ENCODE measurements around the gene RXYLT1. TPM values are rescaled to one million over a fixed set of nuclear protein-coding genes. Genes with fewer than 3 reads are reported as not detected.

RXYLT1 gene
- total RNA-seq, 6 experiments from 2014 or later = 15.3 to 17.9 (median 16.7) TPM

DNA sequence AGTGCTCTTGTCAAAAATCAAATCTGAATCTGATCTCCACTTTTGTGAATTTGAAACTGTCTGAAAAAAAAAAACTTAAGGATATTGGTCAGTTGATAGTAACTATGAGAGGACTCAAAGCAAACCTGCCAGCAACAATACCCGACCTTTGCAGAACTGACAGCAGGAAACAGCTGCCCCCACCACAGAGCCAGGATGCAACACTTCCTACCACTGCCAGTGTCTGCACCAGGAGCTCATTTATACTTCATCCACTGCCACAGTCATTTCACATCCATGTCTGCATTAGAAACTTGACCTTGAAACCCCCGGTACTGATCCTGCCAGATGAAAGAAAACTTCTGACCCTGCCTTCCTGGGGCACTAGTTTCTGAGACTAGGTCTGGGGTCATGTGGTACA lies 27.4 kb upstream of the RXYLT1 start:
- Mint-ChIP-seq H3K27ac (no peak overlapping the region), H3K36me3 (ENCODE audit: low read depth) (no peaks in the 10 kb centered on the region), H3K9me3 (no peaks in the 10 kb centered on the region), H3K27me3 (ENCODE audit: insufficient read depth) (peaks cover 10% of the 10 kb centered on the region), H3K4me1 (ENCODE audit: low read depth) (no peaks in the 10 kb centered on the region), H3K4me3 (no peak overlapping the region)
- no peak for TF ChIP-seq CTCF (IDR thresholded peaks at IDR 0.05)
- no peak for DNase-seq

GRCh38 chr12:63752841-63753240 lies 26.9 kb upstream of the RXYLT1 start:
- Mint-ChIP-seq H3K27ac (no peak overlapping the region), H3K27me3 (ENCODE audit: insufficient read depth) (peaks cover 11% of the 10 kb centered on the region), H3K4me1 (ENCODE audit: low read depth) (no peaks in the 10 kb centered on the region), H3K4me3 (no peak overlapping the region), H3K36me3 (ENCODE audit: low read depth) (no peaks in the 10 kb centered on the region), H3K9me3 (no peaks in the 10 kb centered on the region)
- no peak for TF ChIP-seq CTCF (IDR thresholded peaks at IDR 0.05)
- DNase-seq = no peak

GRCh38 chr12:63753743-63754142 lies 26.0 kb upstream of the RXYLT1 start:
- H3K27me3 Mint-ChIP-seq (ENCODE audit: insufficient read depth) = peaks cover 7% of the 10 kb centered on the region
- no peak for DNase-seq
- no peak overlapping the region for H3K4me3 Mint-ChIP-seq
- no peaks in the 10 kb centered on the region for H3K9me3 Mint-ChIP-seq
- H3K27ac Mint-ChIP-seq = no peak overlapping the region
- H3K4me1 Mint-ChIP-seq (ENCODE audit: low read depth) = no peaks in the 10 kb centered on the region
- TF ChIP-seq CTCF (IDR thresholded peaks at IDR 0.05) = peak; percentile 58
- no peaks in the 10 kb centered on the region for H3K36me3 Mint-ChIP-seq (ENCODE audit: low read depth)

GRCh38 chr12:63764481-63764880 lies 15.2 kb upstream of the RXYLT1 start:
- Mint-ChIP-seq H3K27ac (no peak overlapping the region), H3K36me3 (ENCODE audit: low read depth) (no peaks in the 10 kb centered on the region), H3K9me3 (peaks cover 2% of the 10 kb centered on the region; the same call in 1 of the 2 replicates), H3K4me3 (no peak overlapping the region), H3K27me3 (ENCODE audit: insufficient read depth) (peaks cover 17% of the 10 kb centered on the region), H3K4me1 (ENCODE audit: low read depth) (no peaks in the 10 kb centered on the region)
- no peak for DNase-seq
- TF ChIP-seq CTCF (IDR thresholded peaks at IDR 0.05) = no peak

GRCh38 chr12:63766498-63766897 lies 13.2 kb upstream of the RXYLT1 start:
- TF ChIP-seq CTCF (IDR thresholded peaks at IDR 0.05) = peak; percentile 61
- Mint-ChIP-seq H3K27ac (no peak overlapping the region), H3K4me3 (no peak overlapping the region), H3K36me3 (ENCODE audit: low read depth) (0 out of 2 replicates have a peak, but pooled peaks cover 5% of the 10 kb centered on the region), H3K4me1 (ENCODE audit: low read depth) (no peaks in the 10 kb centered on the region), H3K9me3 (peaks cover 13% of the 10 kb centered on the region), H3K27me3 (ENCODE audit: insufficient read depth) (peaks cover 13% of the 10 kb centered on the region)
- DNase-seq = no peak

GRCh38 chr12:63770375-63770774 lies 9.3 kb upstream of the RXYLT1 start:
- peaks cover 13% of the 10 kb centered on the region for H3K9me3 Mint-ChIP-seq
- no peaks in the 10 kb centered on the region for H3K4me1 Mint-ChIP-seq (ENCODE audit: low read depth)
- H3K4me3 Mint-ChIP-seq = no peak overlapping the region
- 0 out of 2 replicates have a peak, but pooled peaks cover 5% of the 10 kb centered on the region for H3K36me3 Mint-ChIP-seq (ENCODE audit: low read depth)
- peaks cover 9% of the 10 kb centered on the region for H3K27me3 Mint-ChIP-seq (ENCODE audit: insufficient read depth)
- H3K27ac Mint-ChIP-seq = no peak overlapping the region
- DNase-seq = no peak
- TF ChIP-seq CTCF (IDR thresholded peaks at IDR 0.05) = no peak

Measured in HFFc6 (cell line).